Measurements from ENCODE around the gene GPR161. TPM values are rescaled to one million over a fixed set of nuclear protein-coding genes. Genes with fewer than 3 reads are reported as not detected.

The GPR161 gene
- total and polyA plus RNA-seq, 2 of the 13 experiments (the other 11 are each of a cell fraction or from before 2014, with no cell fraction given): 0.13 to 0.35 TPM

- H2AFZ ChIP-seq (ENCODE audit: low read length): no peak overlapping the region
- no peaks in the 10 kb centered on the region for H3K4me1 ChIP-seq (ENCODE audit: insufficient read depth, low read length)
- no peaks in the 10 kb centered on the region for H3K36me3 ChIP-seq (replicated peaks in 1 of 2; ENCODE audit: control insufficient read depth in 1 of 2, insufficient read depth in 2 of 2, low read length in 2 of 2)
- TF ChIP-seq ATF4 (CRISPR knock-in tag; IDR thresholded peaks at IDR 0.05) (no peak), ZNF160 (CRISPR knock-in tag; IDR thresholded peaks at IDR 0.05) (no peak), ZNF446 (CRISPR knock-in tag; IDR thresholded peaks at IDR 0.05) (no peak), ZIK1 (CRISPR knock-in tag; IDR thresholded peaks at IDR 0.05; ENCODE audit: borderline replicate concordance, low read depth) (no peak), CERS6 (CRISPR knock-in tag; IDR thresholded peaks at IDR 0.05) (no peak), ZNF280D (CRISPR knock-in tag; IDR thresholded peaks at IDR 0.05) (no peak), ZNF83 (CRISPR knock-in tag; IDR thresholded peaks at IDR 0.05; ENCODE audit: borderline replicate concordance) (no peak), ZNF619 (CRISPR knock-in tag; IDR thresholded peaks at IDR 0.05) (no peak), NCOA2 (CRISPR knock-in tag; IDR thresholded peaks at IDR 0.05) (no peak), HNRNPH1 (optimal IDR thresholded peaks at IDR 0.05; ENCODE audit: low read depth, low read length) (no peak)
- no peak overlapping the region for H3K27ac ChIP-seq (ENCODE audit: extremely low read length, insufficient read depth, low read length)
- no peak for ATAC-seq
- no peak overlapping the region for H3K4me3 ChIP-seq (replicated peaks in 1 of 3; ENCODE audit: insufficient read depth in 1 of 3, low read depth in 2 of 3, low read length in 3 of 3)
- no peaks in the 10 kb centered on the region for H3K27me3 ChIP-seq (ENCODE audit: control insufficient read depth in 1 of 2, insufficient read depth in 2 of 2, low read length in 2 of 2)
- DNase-seq (ENCODE audit: low spot score): no peak
- no peak for FAIRE-seq
- no peaks in the 10 kb centered on the region for H4K20me1 ChIP-seq (ENCODE audit: insufficient read depth, low read length)
- no peaks in the 10 kb centered on the region for H3K79me2 ChIP-seq (ENCODE audit: insufficient read depth, low read length)
- ChIA-PET POLR2A (no interaction called here), CTCF (ENCODE audit: low intra/inter-chr PET ratio, low total read pairs) (no interaction called here)
- in situ Hi-C loops (cut with HindIII; ENCODE audit: extremely low pct_ligation_motif_present, low pct_unique_long_range_greater_than_20kb): no loop called here
- BruUV-seq (replicated peaks): no TSS peak
- H3K9ac ChIP-seq (ENCODE audit: insufficient read depth, low read depth, low read length): no peak overlapping the region
- WGBS (ENCODE audit: low lambda C conversion rate): 3% methylated on average over 1 of the region's 1 CpG
- intact Hi-C loops (cut with micrococcal nuclease; ENCODE audit: unreplicated experiment): no loop called here
- H3K9me3 ChIP-seq (ENCODE audit: low read length): peaks cover 19% of the 10 kb centered on the region; the same call in 1 of the 2 replicates
- no peak overlapping the region for H3K4me2 ChIP-seq (ENCODE audit: low read depth, low read length)
These were observed 22.5 kb upstream of the GPR161 start for GRCh38 chr1:168159251-168159650.
